IMR-90 (cell line): ENCODE results near the gene ZC3HAV1L. TPM values are rescaled to one million over a fixed set of nuclear protein-coding genes. Genes with fewer than 3 reads are reported as not detected.

Source experiments
- ATAC-seq: fragments of 200-7000 bp; cut with Tn5 transposase; 2 replicates; pipeline ENCODE4 v1.9.1; 2020; ENCODE audit warnings: low read depth, mild to moderate bottlenecking, moderate library complexity
- BruUV-seq: library from RNA; stranded (reverse); fragments of 400-500 nt; replicated peaks from 2 replicates; lab custom pipeline; 2021; lab: Mats Ljungman, UMichigan
- CTCF ChIA-PET: fragments of 300-600 bp; formaldehyde crosslinking; extraction: SDS; loops from one replicate; lab custom pipeline; 2021; ENCODE audit warnings: antibody characterized with exemption; lab: Yijun Ruan, JAX
- POLR2A ChIA-PET: fragments of 300-600 bp; sonication (Branson Sonifier 250); formaldehyde crosslinking; loops from one replicate; lab custom pipeline; 2022; ENCODE audit warnings: antibody characterized with exemption; ENCODE audit not compliant: unreplicated experiment; lab: Charles Lee
- DNase-seq: peaks from one replicate; pipeline ENCODE4 v3.0.0; 2013
- H2AFZ ChIP-seq: replicated peaks from 2 replicates; pipeline ENCODE3; 2013; ENCODE audit warnings: low read length, mild to moderate bottlenecking; ENCODE audit not compliant: poor library complexity
- H2AK5ac ChIP-seq: 2 replicates; pipeline ENCODE4 v1.6.1; 2013; ENCODE audit warnings: low read depth, low read length, inconsistent platforms
- H2AK9ac ChIP-seq: replicated peaks from 2 replicates; pipeline ENCODE3; 2013; ENCODE audit warnings: mild to moderate bottlenecking, low read depth, low read length, moderate library complexity; ENCODE audit not compliant: poor library complexity
- H2BK120ac ChIP-seq: 2 replicates; pipeline ENCODE4 v1.6.1; 2013; ENCODE audit warnings: low read depth, low read length, inconsistent platforms
- H2BK15ac ChIP-seq: 3 replicates; pipeline ENCODE4 v1.6.1; 2013; ENCODE audit warnings: low read depth, low read length, inconsistent platforms
- H2BK20ac ChIP-seq: 2 replicates; pipeline ENCODE4 v1.6.1; 2013; ENCODE audit warnings: low read depth, mild to moderate bottlenecking, inconsistent platforms, low read length, moderate library complexity
- H2BK5ac ChIP-seq: 2 replicates; pipeline ENCODE4 v1.6.1; 2013; ENCODE audit warnings: mild to moderate bottlenecking, low read depth, low read length, inconsistent platforms; ENCODE audit not compliant: poor library complexity, severe bottlenecking
- H3K14ac ChIP-seq: replicated peaks from 2 replicates; pipeline ENCODE4 v1.6.1; 2013; ENCODE audit warnings: low read depth, low read length, inconsistent platforms
- H3K18ac ChIP-seq: 2 replicates; pipeline ENCODE4 v1.6.1; 2013; ENCODE audit warnings: low read depth, low read length, control low read depth
- H3K23ac ChIP-seq: 2 replicates; pipeline ENCODE4 v1.6.1; 2013; ENCODE audit warnings: low read depth, low read length, inconsistent platforms
- H3K27ac ChIP-seq: 2 replicates; pipeline ENCODE4 v1.5.1; 2013; ENCODE audit warnings: mild to moderate bottlenecking, control low read depth, low read length; ENCODE audit not compliant: insufficient read depth
- H3K27me3 ChIP-seq: 2 replicates; pipeline ENCODE4 v1.6.1; 2013; ENCODE audit warnings: low read length; ENCODE audit not compliant: control insufficient read depth, insufficient read depth
- H3K36me3 ChIP-seq: 2 replicates; pipeline ENCODE4 v1.6.1; 2013; ENCODE audit warnings: low read length, mixed read lengths; ENCODE audit not compliant: control insufficient read depth, insufficient read depth
- H3K4ac ChIP-seq: 2 replicates; pipeline ENCODE4 v1.6.1; 2013; ENCODE audit warnings: low read depth, low read length, inconsistent platforms
- H3K4me1 ChIP-seq: 2 replicates; pipeline ENCODE4 v1.6.1; 2013; ENCODE audit warnings: low read length, mixed read lengths; ENCODE audit not compliant: control insufficient read depth, insufficient read depth
- H3K4me2 ChIP-seq: 2 replicates; pipeline ENCODE4 v1.6.1; 2013; ENCODE audit warnings: low read depth, mild to moderate bottlenecking, control low read depth, low read length, moderate library complexity
- H3K4me3 ChIP-seq: 2 replicates; pipeline ENCODE4 v1.5.1; 2013; ENCODE audit warnings: low read depth, mild to moderate bottlenecking, control low read depth, low read length, moderate library complexity; ENCODE audit not compliant: insufficient read depth
- H3K56ac ChIP-seq: 2 replicates; pipeline ENCODE4 v1.6.1; 2013; ENCODE audit warnings: low read length, inconsistent platforms; ENCODE audit not compliant: insufficient read depth; ENCODE audit errors: extremely low read depth
- H3K79me1 ChIP-seq, 2 experiments: 2 replicates each; pipeline ENCODE4 v1.6.1; 2013; ENCODE audit warnings: low read length in 2 of 2, inconsistent platforms in 1 of 2, low read depth in 1 of 2
- H3K9ac ChIP-seq: 2 replicates; pipeline ENCODE4 v1.6.1; 2013; ENCODE audit warnings: low read depth, low read length, control low read depth
- H3K9me1 ChIP-seq: 2 replicates; pipeline ENCODE4 v1.6.1; 2013; ENCODE audit warnings: low read length, inconsistent platforms; ENCODE audit not compliant: insufficient read depth
- H3K9me3 ChIP-seq: 2 replicates; pipeline ENCODE4 v1.6.1; 2013; ENCODE audit warnings: low read length; ENCODE audit not compliant: control insufficient read depth, insufficient read depth
- H4K20me1 ChIP-seq: 2 replicates; pipeline ENCODE4 v1.6.1; 2013; ENCODE audit warnings: low read length, inconsistent platforms; ENCODE audit not compliant: insufficient read depth
- H4K5ac ChIP-seq: 2 replicates; pipeline ENCODE4 v1.6.1; 2013; ENCODE audit warnings: mild to moderate bottlenecking, low read depth, low read length, control low read depth
- H4K8ac ChIP-seq, 2 experiments: 2 replicates each; pipeline ENCODE4 v1.6.1; 2013; ENCODE audit warnings: low read depth in 2 of 2, low read length in 2 of 2, control low read depth in 1 of 2, inconsistent platforms in 1 of 2
- H4K91ac ChIP-seq: 2 replicates; pipeline ENCODE4 v1.6.1; 2013; ENCODE audit warnings: low read depth, low read length, inconsistent platforms; ENCODE audit not compliant: insufficient read depth
- CEBPB ChIP-seq: IDR thresholded peaks from 2 replicates; pipeline ENCODE4 v1.6.1; 2012; ENCODE audit warnings: low read depth, low read length, improper control_type of control experiment
- MAFK ChIP-seq: IDR thresholded peaks from 2 replicates; pipeline ENCODE4 v1.6.1; 2012; ENCODE audit warnings: low read depth, low read length, improper control_type of control experiment
- MAZ ChIP-seq: IDR thresholded peaks from 2 replicates; pipeline ENCODE4 v1.6.1; 2012; ENCODE audit warnings: low read depth, mild to moderate bottlenecking, low read length, improper control_type of control experiment, moderate library complexity, borderline replicate concordance
- MXI1 ChIP-seq: IDR thresholded peaks from 2 replicates; pipeline ENCODE4 v1.6.1; 2012; ENCODE audit warnings: low read depth, mild to moderate bottlenecking, low read length, moderate library complexity, borderline replicate concordance
- RFX5 ChIP-seq: IDR thresholded peaks from 2 replicates; pipeline ENCODE4 v1.8.0; 2012; ENCODE audit warnings: low read depth, mild to moderate bottlenecking, low read length, moderate library complexity
- WGBS, 2 experiments: methylation state at CpG; one replicate each; pipeline versions ENCODE4 v1.1.5 to v1.1.7; 2013; ENCODE audit warnings: missing lambda C conversion rate in 2 of 2; ENCODE audit not compliant: insufficient read length in 1 of 2; ENCODE audit errors: extremely low coverage in 2 of 2; 5-methylcytosine and 5-hydroxymethylcytosine counted together
- dilution Hi-C: fragments of 300-500 bp; cut with HindIII; formaldehyde crosslinking; loops from one replicate; pipeline ENCODE4 v1.14.3; 2018; ENCODE audit warnings: low sequenced_read_pairs; ENCODE audit not compliant: unreplicated experiment
- in situ Hi-C: fragments of 300-500 bp; cut with MboI; formaldehyde crosslinking; loops from 3 replicates; pipeline ENCODE4 v1.14.3; 2019; ENCODE audit warnings: low sequenced_read_pairs, inconsistent platforms, mixed read lengths
- intact Hi-C: fragments of 100-400 bp; cut with micrococcal nuclease; formaldehyde crosslinking; loops from 2 replicates; pipeline ENCODE4 v1.10.0; 2022
- polyA plus RNA-seq, 3 experiments: library from polyadenylated mRNA; depleted of rRNA; stranded (reverse); fragments of >200 nt; gene quantifications; 2 replicates each; pipeline ENCODE4 v1.2.3, GENCODE V29; 2012; ENCODE audit warnings: low replicate concordance in 1 of 3
- total RNA-seq: library from RNA; depleted of rRNA; stranded (reverse); fragments of >200 nt; gene quantifications from 2 replicates; pipeline ENCODE4 v1.2.3, GENCODE V29; 2012

Gene ZC3HAV1L
- total and polyA plus RNA-seq, 2 of the 4 experiments (the other 2 are of a cell fraction): 4.5 to 9.4 TPM

- H2BK15ac ChIP-seq: no peak overlapping the region
- H3K4ac ChIP-seq: no peak overlapping the region
- no peak for TF ChIP-seq MAZ
- TF ChIP-seq RFX5: no peak
- TF ChIP-seq MXI1: no peak
- no peak for TF ChIP-seq MAFK
- TF ChIP-seq CEBPB: no peak
- no peak overlapping the region for H3K4me2 ChIP-seq
- no peak overlapping the region for H3K4me3 ChIP-seq
- H3K18ac ChIP-seq: no peak overlapping the region
- H2AK9ac ChIP-seq: no peak overlapping the region
- H2AK5ac ChIP-seq: no peak overlapping the region
- intact Hi-C loops (no loop called here), in situ Hi-C loops (no loop called here), dilution Hi-C loops (no loop called here)
- POLR2A ChIA-PET: no interaction called here
- no peak overlapping the region for H3K14ac ChIP-seq
- H3K27me3 ChIP-seq: no peaks in the 10 kb centered on the region
- peaks cover 9% of the 10 kb centered on the region for H3K36me3 ChIP-seq
- no peaks in the 10 kb centered on the region for H3K79me1 ChIP-seq
- H3K4me1 ChIP-seq: peaks cover 2% of the 10 kb centered on the region
- no peak for ATAC-seq
- no peak overlapping the region for H2BK5ac ChIP-seq
- H2AFZ ChIP-seq: no peak overlapping the region
- no peak overlapping the region for H3K56ac ChIP-seq
- no peak overlapping the region for H4K8ac ChIP-seq
- H4K91ac ChIP-seq: no peak overlapping the region
- CTCF ChIA-PET: interaction anchor here (1.0 kb wide), 1 partner anchor 9 kb away, joined by 3 read pairs; no protein-coding TSS in a partner anchor
- no TSS peak for BruUV-seq
- no peaks in the 10 kb centered on the region for H3K9me1 ChIP-seq
- no peak overlapping the region for H3K27ac ChIP-seq
- no CpG with 5 or more reads among the region's 6 CpGs for WGBS, 2 experiments
- H4K20me1 ChIP-seq: no peaks in the 10 kb centered on the region
- H2BK20ac ChIP-seq: no peak overlapping the region
- H2BK120ac ChIP-seq: no peak overlapping the region
- H3K23ac ChIP-seq: no peak overlapping the region
- no peak overlapping the region for H3K9ac ChIP-seq
- no peaks in the 10 kb centered on the region for H3K9me3 ChIP-seq
- no peak overlapping the region for H4K5ac ChIP-seq
- no peak for DNase-seq
Measured at GRCh38 chr7:139046143-139046542, 10.3 kb upstream of the ZC3HAV1L start.
